ENCODE measurements around the gene FBXO11.

The FBXO11 gene

DNA sequence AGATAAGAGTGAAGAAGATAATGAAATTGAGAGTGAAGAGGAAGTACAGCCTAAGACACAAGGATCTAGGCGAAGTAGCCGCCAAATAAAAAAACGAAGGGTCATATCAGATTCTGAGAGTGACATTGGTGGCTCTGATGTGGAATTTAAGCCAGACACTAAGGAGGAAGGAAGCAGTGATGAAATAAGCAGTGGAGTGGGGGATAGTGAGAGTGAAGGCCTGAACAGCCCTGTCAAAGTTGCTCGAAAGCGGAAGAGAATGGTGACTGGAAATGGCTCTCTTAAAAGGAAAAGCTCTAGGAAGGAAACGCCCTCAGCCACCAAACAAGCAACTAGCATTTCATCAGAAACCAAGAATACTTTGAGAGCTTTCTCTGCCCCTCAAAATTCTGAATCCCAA lies 107.7 kb downstream of the FBXO11 start:
- H3K27ac ChIP-seq (ENCODE audit: low read length) = no peak overlapping the region
- no peak overlapping the region for H3K9ac ChIP-seq (ENCODE audit: low read length)
- no peak overlapping the region for H3K4me3 ChIP-seq (ENCODE audit: low read length)
- H4K20me1 ChIP-seq (ENCODE audit: insufficient read depth, low read length) = peaks cover 6% of the 10 kb centered on the region; the same call in 1 of the 2 replicates
- H3K9me3 ChIP-seq (replicated peaks; ENCODE audit: insufficient read depth, low read length) = no peaks in the 10 kb centered on the region
- no peak overlapping the region for H3K4me2 ChIP-seq (ENCODE audit: low read depth, low read length)
- no peaks in the 10 kb centered on the region for H3K4me1 ChIP-seq (ENCODE audit: low read length)
- no peaks in the 10 kb centered on the region for H3K9me2 ChIP-seq (replicated peaks; ENCODE audit: insufficient read depth, low read length)
- H3F3A ChIP-seq (ENCODE audit: insufficient read depth, low read length) = peaks cover 6% of the 10 kb centered on the region; the same call in 1 of the 2 replicates
- TF ChIP-seq EZH2 (optimal IDR thresholded peaks at IDR 0.05; ENCODE audit: low read depth, low read length) (no peak), CTCF (IDR thresholded peaks at IDR 0.05; ENCODE audit: low read length) (no peak), EZH2phosphoT487 (IDR thresholded peaks at IDR 0.05; ENCODE audit: low read length) (no peak)
- no peak for DNase-seq
- peaks cover 50% of the 10 kb centered on the region; the same call in 1 of the 2 replicates for H3K36me3 ChIP-seq (replicated peaks; ENCODE audit: insufficient read depth, low read length)
- no peak overlapping the region for H2AFZ ChIP-seq (ENCODE audit: low read length)
- H3K79me2 ChIP-seq (ENCODE audit: low read length) = peaks cover 98% of the 10 kb centered on the region
- H3K27me3 ChIP-seq (replicated peaks; ENCODE audit: insufficient read depth, low read length) = no peaks in the 10 kb centered on the region

DNA sequence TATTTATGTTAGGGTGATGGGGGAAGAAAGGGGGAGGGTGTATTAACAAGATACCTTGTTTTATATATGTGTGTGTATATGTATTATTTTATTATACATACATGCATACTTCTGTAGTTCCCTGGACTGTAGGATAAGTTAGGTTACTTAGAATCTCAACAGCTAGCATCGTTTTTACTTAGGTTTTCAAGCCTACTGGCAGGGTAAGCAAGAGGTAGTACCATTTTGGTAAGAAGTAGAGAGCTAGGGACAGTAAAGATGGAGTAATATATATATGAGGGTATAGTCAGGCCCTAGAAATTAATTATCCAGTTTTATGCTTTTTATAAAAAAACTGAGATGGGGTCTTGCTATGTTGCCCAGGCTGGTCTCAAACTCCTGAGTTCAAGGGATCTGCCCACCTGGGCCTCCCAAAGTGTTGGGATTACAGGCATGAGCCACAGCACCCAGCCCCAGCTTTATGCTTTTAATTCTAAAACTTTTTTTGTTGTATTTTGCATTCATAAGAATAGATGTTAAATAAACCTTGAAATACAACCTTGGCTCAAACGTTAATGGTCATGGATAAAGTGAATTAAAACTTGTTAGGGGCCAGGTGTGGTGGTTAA lies 110.1 kb downstream of the FBXO11 start:
- H2AFZ ChIP-seq (ENCODE audit: low read length) = no peak overlapping the region
- no peak for TF ChIP-seq CTCF (IDR thresholded peaks at IDR 0.05; ENCODE audit: low read length)
- TF ChIP-seq EZH2phosphoT487 (IDR thresholded peaks at IDR 0.05; ENCODE audit: low read length) = no peak
- no peak for TF ChIP-seq EZH2 (optimal IDR thresholded peaks at IDR 0.05; ENCODE audit: low read depth, low read length)
- H3K27me3 ChIP-seq (replicated peaks; ENCODE audit: insufficient read depth, low read length) = no peaks in the 10 kb centered on the region
- H3F3A ChIP-seq (ENCODE audit: insufficient read depth, low read length) = peaks cover 6% of the 10 kb centered on the region; the same call in 1 of the 2 replicates
- no peak overlapping the region for H3K9ac ChIP-seq (ENCODE audit: low read length)
- no peak overlapping the region for H3K4me3 ChIP-seq (ENCODE audit: low read length)
- H4K20me1 ChIP-seq (ENCODE audit: insufficient read depth, low read length) = peaks cover 8% of the 10 kb centered on the region
- H3K27ac ChIP-seq (ENCODE audit: low read length) = no peak overlapping the region
- no peaks in the 10 kb centered on the region for H3K4me1 ChIP-seq (ENCODE audit: low read length)
- no peak for DNase-seq
- no peaks in the 10 kb centered on the region for H3K9me2 ChIP-seq (replicated peaks; ENCODE audit: insufficient read depth, low read length)
- peaks cover 35% of the 10 kb centered on the region for H3K36me3 ChIP-seq (replicated peaks; ENCODE audit: insufficient read depth, low read length)
- no peaks in the 10 kb centered on the region for H3K9me3 ChIP-seq (replicated peaks; ENCODE audit: insufficient read depth, low read length)
- no peak overlapping the region for H3K4me2 ChIP-seq (ENCODE audit: low read depth, low read length)
- H3K79me2 ChIP-seq (ENCODE audit: low read length) = peaks cover 93% of the 10 kb centered on the region

DNA sequence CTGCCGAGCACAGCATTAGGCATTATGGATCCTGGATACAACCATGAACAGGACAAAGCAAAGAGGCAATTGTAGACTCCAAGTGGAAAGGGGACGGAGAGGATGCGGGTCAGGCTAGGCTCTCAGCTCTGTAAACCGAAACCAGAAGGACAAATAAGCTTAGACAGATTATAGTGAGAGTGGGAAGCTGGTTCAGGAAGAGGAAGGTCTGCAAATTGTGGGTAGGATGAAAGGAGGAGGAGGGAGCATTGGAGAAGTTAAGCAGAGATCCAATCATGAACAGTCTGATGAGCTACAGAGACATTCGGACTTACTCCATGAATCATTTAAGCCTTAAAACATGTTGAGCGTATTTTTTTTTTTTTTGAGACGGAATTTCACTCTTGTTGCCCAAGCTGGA lies 120.3 kb downstream of the FBXO11 start:
- Histone ChIP-seq H3K36me3 (replicated peaks; ENCODE audit: insufficient read depth, low read length) (peaks cover 15% of the 10 kb centered on the region), H3K79me2 (ENCODE audit: low read length) (peaks cover 78% of the 10 kb centered on the region), H3K9me3 (replicated peaks; ENCODE audit: insufficient read depth, low read length) (no peaks in the 10 kb centered on the region), H3K4me3 (ENCODE audit: low read length) (no peak overlapping the region), H3K27ac (ENCODE audit: low read length) (no peak overlapping the region), H3K9ac (ENCODE audit: low read length) (no peak overlapping the region), H3K4me2 (ENCODE audit: low read depth, low read length) (no peak overlapping the region), H3K4me1 (ENCODE audit: low read length) (no peaks in the 10 kb centered on the region), H3F3A (ENCODE audit: insufficient read depth, low read length) (peaks cover 6% of the 10 kb centered on the region; the same call in 1 of the 2 replicates), H2AFZ (ENCODE audit: low read length) (no peak overlapping the region), H3K27me3 (replicated peaks; ENCODE audit: insufficient read depth, low read length) (no peaks in the 10 kb centered on the region), H3K9me2 (replicated peaks; ENCODE audit: insufficient read depth, low read length) (no peaks in the 10 kb centered on the region), H4K20me1 (ENCODE audit: insufficient read depth, low read length) (peaks cover 54% of the 10 kb centered on the region)
- no peak for TF ChIP-seq EZH2 (optimal IDR thresholded peaks at IDR 0.05; ENCODE audit: low read depth, low read length)
- TF ChIP-seq CTCF (IDR thresholded peaks at IDR 0.05; ENCODE audit: low read length) = no peak
- DNase-seq = no peak
